ENCODE data around the gene SDHAF1. TPM values are rescaled to one million over a fixed set of nuclear protein-coding genes. Genes with fewer than 3 reads are reported as not detected.

Gene SDHAF1
- total RNA-seq, 2 donors from 2014 or later, result 25.2 to 31.6 TPM

DNA sequence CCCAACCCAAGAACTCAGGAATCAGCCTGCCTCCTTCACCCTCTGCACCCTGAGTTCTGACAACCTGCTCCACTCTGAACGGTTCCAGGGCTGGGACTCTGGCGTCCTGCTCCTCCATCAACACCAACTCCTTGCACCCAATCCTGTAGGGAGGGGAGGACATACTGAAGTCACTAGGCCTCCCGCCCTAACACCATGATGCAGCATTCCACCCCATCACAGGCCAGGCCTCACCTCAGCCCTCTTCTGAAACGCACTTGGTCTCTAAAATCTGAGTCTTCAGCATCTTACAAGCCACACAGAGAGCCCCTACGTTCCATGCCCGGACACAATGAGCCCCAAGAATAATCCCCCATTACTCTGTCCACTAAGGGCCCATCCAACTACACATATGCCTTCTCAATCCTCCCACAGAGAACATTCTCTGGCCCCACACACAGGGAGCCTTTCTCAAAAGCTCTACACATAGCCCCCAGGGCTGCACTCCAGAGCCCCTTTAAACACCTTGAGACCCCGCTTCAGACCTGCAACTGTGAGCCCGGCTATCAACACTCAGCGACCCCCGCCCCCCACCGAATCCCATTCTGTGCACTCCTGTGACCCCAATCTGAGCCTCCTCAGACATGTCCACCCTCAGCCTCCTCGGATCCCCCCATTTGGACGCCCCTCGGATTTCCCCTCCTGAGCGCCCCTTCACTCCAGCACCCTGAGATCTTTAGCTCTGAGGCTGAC, 18.5 kb downstream of the SDHAF1 start:
- TF ChIP-seq, protein P1, sequence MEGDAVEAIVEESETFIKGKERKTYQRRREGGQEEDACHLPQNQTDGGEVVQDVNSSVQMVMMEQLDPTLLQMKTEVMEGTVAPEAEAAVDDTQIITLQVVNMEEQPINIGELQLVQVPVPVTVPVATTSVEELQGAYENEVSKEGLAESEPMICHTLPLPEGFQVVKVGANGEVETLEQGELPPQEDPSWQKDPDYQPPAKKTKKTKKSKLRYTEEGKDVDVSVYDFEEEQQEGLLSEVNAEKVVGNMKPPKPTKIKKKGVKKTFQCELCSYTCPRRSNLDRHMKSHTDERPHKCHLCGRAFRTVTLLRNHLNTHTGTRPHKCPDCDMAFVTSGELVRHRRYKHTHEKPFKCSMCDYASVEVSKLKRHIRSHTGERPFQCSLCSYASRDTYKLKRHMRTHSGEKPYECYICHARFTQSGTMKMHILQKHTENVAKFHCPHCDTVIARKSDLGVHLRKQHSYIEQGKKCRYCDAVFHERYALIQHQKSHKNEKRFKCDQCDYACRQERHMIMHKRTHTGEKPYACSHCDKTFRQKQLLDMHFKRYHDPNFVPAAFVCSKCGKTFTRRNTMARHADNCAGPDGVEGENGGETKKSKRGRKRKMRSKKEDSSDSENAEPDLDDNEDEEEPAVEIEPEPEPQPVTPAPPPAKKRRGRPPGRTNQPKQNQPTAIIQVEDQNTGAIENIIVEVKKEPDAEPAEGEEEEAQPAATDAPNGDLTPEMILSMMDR (IDR thresholded peaks at IDR 0.05), result no peak
- H3K36me3 ChIP-seq, result no peaks in the 10 kb centered on the region
- H3K9me3 ChIP-seq, result no peaks in the 10 kb centered on the region
- no peaks in the 10 kb centered on the region for H3K27me3 ChIP-seq
- no peak for DNase-seq
- intact Hi-C loops (cut with DNase I), result loop anchor here (10.0 kb wide), 1 partner anchor 101 kb away; the partner anchor contains the start of genes OVOL3, POLR2I and TBCB
- H3K27ac ChIP-seq, result no peak overlapping the region
- H3K4me3 ChIP-seq, result peak overlapping the region; percentile 64
- H3K4me1 ChIP-seq, result peaks cover 4% of the 10 kb centered on the region
- peak overlapping the region; percentile 87 to 88 for H3K9ac ChIP-seq (ENCODE audit: low read depth in 2 of 2, low read length in 2 of 2)

DNA sequence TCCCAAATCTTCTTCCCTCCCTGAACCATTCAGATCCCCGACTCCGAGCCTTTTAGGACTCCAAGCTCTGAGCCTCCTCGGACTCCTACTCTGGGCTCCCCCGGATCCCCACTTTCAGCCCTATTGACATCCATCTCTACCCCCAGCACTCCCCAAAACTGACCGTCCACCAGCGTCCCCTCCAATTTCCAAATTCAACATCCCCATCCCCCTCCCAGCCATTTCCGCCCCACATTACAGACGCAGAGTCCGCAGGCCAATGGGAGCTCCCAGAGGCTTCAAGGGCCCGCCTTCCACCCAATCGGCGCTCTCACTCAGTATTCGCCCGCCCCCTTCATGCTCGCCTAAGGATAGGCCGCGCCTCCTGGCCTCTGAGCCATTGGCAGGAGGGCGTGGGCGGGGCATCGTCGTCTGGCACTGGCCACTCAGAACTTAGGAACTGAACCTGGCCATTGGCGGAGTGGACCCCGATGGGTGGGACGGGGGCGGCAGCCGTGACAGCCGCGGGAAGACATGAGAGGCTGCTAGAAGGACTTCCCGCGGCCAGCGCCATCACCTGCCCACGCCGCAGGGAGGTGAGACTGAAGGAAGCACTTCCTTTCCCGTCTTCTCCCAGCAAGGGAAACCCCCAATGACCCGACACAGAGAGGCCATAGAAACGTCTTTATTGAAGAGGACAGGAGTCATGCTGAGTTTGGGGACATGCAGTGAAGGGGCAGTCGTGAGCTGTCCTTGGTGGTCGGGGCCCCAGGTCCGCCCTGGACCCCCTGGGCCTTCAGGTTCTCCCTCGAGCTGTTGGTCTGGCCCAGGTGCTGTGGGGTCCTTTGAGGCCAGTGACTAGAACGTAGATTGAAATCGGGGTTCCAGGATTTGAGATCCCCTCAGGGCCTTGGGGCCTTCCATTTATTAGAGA, 19.3 kb downstream of the SDHAF1 start, which contains the start of gene ALKBH6:
Gene ALKBH6, minus strand, starts transcription at position 202 of the 913 bp plus-strand sequence. CDS start 816 bp downstream, outside the sequence.
- Histone ChIP-seq H3K36me3 (no peaks in the 10 kb centered on the region), H3K27ac (peak within 1 kb of the TSS; percentile 19), H3K9ac (ENCODE audit: low read depth in 2 of 2, low read length in 2 of 2) (peak within 1 kb of the TSS; percentile 87 to 88), H3K4me1 (peaks cover 4% of the 10 kb centered on the region), H3K27me3 (no peaks in the 10 kb centered on the region), H3K4me3 (peak within 1 kb of the TSS; percentile 64), H3K9me3 (no peaks in the 10 kb centered on the region)
- peak; percentile 99 for DNase-seq
- intact Hi-C loops (cut with DNase I), result loop anchor here (10.0 kb wide), 1 partner anchor 101 kb away; the partner anchor contains the start of genes OVOL3, POLR2I and TBCB
- TF ChIP-seq, protein P1 (IDR thresholded peaks at IDR 0.05), result no peak

DNA sequence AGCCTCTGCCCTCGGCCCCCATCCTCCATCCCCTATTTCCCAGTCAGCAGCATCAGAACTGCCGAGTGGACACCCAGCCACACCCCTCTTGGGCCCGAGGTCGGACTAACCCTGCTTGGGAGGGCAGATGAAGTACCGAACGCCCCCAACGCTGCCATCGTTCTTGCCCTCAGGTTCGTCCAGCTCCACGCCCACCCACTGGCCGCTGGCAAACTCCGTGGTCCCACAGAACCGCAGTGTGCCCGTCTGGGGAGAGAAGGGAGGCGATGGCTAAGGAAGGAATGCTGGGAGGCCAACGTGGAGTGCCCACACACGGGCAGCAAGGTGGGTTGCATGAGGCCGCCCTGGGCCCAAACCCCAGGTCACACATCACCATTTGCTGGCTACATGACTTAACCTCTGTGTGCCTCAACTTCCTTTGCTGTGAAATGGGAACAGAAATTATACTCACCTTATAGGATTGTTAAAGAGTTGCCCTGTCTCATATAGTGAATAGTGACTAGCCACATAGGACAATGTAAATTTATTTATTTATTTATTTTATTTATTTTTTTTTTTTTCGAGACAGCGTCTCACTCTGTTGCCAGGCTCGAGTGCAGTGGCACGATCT, 24.2 kb downstream of the SDHAF1 start:
- H3K9ac ChIP-seq (ENCODE audit: low read depth in 2 of 2, low read length in 2 of 2), result no peak overlapping the region
- intact Hi-C loops (cut with DNase I), result loop anchor here (10.0 kb wide), 1 partner anchor 96 kb away; the partner anchor contains the start of genes OVOL3, POLR2I and TBCB
- no peaks in the 10 kb centered on the region for H3K36me3 ChIP-seq
- no peak overlapping the region for H3K4me3 ChIP-seq
- TF ChIP-seq, protein P1 (IDR thresholded peaks at IDR 0.05), result no peak
- no peak overlapping the region for H3K27ac ChIP-seq
- peaks cover 4% of the 10 kb centered on the region for H3K4me1 ChIP-seq
- DNase-seq, result no peak
- no peaks in the 10 kb centered on the region for H3K9me3 ChIP-seq
- H3K27me3 ChIP-seq, result no peaks in the 10 kb centered on the region

DNA sequence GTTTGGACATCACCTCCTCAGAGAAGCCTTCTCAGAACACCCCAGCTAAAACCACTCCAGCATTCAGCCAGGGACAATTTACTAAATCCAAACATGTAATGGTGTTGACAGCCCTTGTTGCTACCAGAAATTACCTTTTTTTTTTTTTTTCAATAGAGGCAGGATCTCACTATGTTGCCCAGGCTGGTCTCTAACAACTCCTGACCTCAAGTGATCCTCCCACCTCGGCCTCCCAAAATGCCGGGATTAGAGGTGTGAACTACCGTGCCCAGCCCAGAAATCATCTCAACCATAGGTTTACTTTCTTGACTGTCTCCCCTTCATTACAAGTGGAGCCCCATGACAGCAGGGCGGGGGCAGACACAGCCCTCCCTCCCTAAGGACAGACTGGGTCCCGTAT, 28.4 kb downstream of the SDHAF1 start:
- no peak overlapping the region for H3K4me3 ChIP-seq
- TF ChIP-seq, protein P1 (IDR thresholded peaks at IDR 0.05), result no peak
- H3K27me3 ChIP-seq, result no peaks in the 10 kb centered on the region
- intact Hi-C loops (cut with DNase I), result no loop called here
- no peak overlapping the region for H3K9ac ChIP-seq (ENCODE audit: low read depth in 2 of 2, low read length in 2 of 2)
- H3K4me1 ChIP-seq, result no peaks in the 10 kb centered on the region
- H3K36me3 ChIP-seq, result no peaks in the 10 kb centered on the region
- no peak overlapping the region for H3K27ac ChIP-seq
- no peaks in the 10 kb centered on the region for H3K9me3 ChIP-seq
- DNase-seq, result no peak

DNA sequence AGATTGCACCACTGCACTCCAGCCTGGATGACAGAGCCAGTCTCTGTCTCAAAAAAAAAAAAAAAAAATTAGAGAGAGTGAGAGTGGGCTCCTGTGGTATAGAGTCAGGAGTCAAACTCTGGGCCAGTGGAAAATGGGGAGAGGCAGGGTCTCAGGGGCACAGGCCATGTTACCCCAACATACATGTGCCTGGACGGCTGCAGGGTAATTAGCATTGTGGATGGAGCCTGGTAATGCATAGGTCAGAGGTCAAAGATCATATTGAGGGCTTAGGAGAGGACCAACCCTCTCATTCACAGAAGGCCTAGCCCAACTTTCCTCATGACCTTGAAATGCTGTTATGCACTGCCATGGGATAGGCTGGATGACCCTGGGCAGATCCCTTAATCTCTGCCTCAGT, 30.6 kb downstream of the SDHAF1 start:
- no peak overlapping the region for H3K4me3 ChIP-seq
- no peaks in the 10 kb centered on the region for H3K9me3 ChIP-seq
- no peak overlapping the region for H3K9ac ChIP-seq (ENCODE audit: low read depth in 2 of 2, low read length in 2 of 2)
- no peak overlapping the region for H3K27ac ChIP-seq
- no peaks in the 10 kb centered on the region for H3K36me3 ChIP-seq
- TF ChIP-seq, protein P1 (IDR thresholded peaks at IDR 0.05), result no peak
- DNase-seq, result no peak
- intact Hi-C loops (cut with DNase I), result no loop called here
- H3K27me3 ChIP-seq, result no peaks in the 10 kb centered on the region
- no peaks in the 10 kb centered on the region for H3K4me1 ChIP-seq
